ENCODE data around the gene CHAF1A. TPM values are rescaled to one million over a fixed set of nuclear protein-coding genes. Genes with fewer than 3 reads are reported as not detected.

The CHAF1A gene
- total RNA-seq, 2 experiments from 2014 or later = 57.3 to 65.1 TPM

DNA sequence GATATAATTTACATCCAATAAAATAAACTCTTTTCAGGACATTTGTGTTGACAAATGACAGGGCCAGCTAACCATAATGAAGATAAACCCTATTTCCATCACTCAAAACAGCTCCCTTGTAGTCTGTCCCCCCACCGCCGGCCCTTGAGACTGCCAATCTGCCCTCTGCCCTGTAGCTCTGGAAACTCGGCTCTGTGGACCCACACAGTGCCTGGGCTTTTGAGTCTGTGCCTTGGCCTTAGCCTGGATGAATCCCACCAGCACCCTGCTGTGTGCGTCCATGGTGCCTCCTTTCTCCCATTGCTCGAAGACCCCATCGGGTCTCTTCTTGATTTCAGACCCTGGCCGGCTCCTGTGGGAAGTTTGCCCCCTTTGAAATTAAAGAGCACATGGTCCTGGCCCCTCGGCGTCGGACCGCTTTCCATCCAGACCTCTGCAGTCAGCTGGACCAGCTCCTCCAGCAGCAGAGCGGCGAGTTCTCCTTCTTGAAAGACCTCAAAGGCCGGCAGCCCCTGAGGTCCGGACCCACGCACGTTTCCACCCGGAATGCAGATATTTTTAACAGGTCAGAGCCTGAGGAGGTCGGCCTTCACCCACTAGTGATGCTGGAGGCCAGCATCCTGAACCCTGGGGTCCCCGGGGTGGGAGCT is 26.0 kb downstream of the CHAF1A start:
- H3K4me3 Mint-ChIP-seq = no peak overlapping the region
- CTCF ChIA-PET = no interaction called here
- no peak for DNase-seq
- peaks cover 2% of the 10 kb centered on the region for H3K4me1 Mint-ChIP-seq (ENCODE audit: low read depth)
- H3K27me3 Mint-ChIP-seq (ENCODE audit: low read depth) = no peaks in the 10 kb centered on the region
- H3K27ac Mint-ChIP-seq = no peak overlapping the region
- no peaks in the 10 kb centered on the region for H3K9me3 Mint-ChIP-seq
- H3K36me3 Mint-ChIP-seq (ENCODE audit: low read depth) = peaks cover 58% of the 10 kb centered on the region
- intact Hi-C loops (cut with micrococcal nuclease) = no loop called here

DNA sequence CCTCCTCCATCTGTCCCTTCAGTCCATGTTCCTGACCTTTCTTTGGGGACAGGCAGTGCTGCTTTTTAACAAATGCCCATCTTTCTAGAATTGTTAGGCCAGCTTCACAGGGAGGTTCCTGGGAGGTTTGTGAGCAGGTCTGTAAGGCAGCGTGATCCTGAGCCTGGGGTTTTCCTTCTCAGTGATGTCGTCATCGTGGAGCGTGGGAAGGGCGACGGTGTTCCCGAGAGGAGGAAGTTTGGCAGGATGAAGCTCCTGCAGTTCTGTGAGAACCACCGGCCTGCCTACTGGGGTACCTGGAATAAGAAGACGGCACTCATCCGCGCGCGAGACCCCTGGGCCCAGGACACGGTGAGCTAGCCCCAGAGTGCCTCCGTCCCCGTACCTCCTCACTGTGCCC is 26.8 kb downstream of the CHAF1A start:
- Mint-ChIP-seq H3K4me1 (ENCODE audit: low read depth) (no peaks in the 10 kb centered on the region), H3K27me3 (ENCODE audit: low read depth) (no peaks in the 10 kb centered on the region), H3K9me3 (no peaks in the 10 kb centered on the region), H3K36me3 (ENCODE audit: low read depth) (peaks cover 56% of the 10 kb centered on the region), H3K27ac (no peak overlapping the region), H3K4me3 (no peak overlapping the region)
- intact Hi-C loops (cut with micrococcal nuclease) = no loop called here
- CTCF ChIA-PET = no interaction called here
- DNase-seq = no peak

DNA sequence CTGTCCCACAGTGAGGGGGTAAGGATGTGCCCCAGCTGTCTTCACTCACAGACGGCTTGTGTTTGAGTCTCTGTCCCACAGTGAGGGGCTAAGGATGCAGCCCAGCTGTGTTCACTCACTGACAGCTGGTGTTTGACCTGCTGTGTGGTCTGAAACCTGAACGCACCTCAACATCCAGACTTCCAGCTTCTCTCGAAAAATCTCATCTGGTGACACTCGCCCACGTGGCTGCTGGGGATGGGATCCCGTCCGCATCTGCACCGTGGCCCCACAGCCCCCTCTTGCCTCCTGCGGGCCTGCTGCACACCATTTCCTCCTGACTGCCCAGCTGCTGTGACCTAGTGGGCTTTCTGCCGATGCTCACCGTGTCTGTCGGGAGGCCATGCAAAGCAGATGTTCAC is 27.3 kb downstream of the CHAF1A start:
- intact Hi-C loops (cut with micrococcal nuclease) = no loop called here
- H3K4me1 Mint-ChIP-seq (ENCODE audit: low read depth) = no peaks in the 10 kb centered on the region
- no peak for DNase-seq
- CTCF ChIA-PET = no interaction called here
- no peak overlapping the region for H3K4me3 Mint-ChIP-seq
- H3K9me3 Mint-ChIP-seq = no peaks in the 10 kb centered on the region
- H3K36me3 Mint-ChIP-seq (ENCODE audit: low read depth) = peaks cover 61% of the 10 kb centered on the region
- H3K27ac Mint-ChIP-seq = no peak overlapping the region
- no peaks in the 10 kb centered on the region for H3K27me3 Mint-ChIP-seq (ENCODE audit: low read depth)

DNA sequence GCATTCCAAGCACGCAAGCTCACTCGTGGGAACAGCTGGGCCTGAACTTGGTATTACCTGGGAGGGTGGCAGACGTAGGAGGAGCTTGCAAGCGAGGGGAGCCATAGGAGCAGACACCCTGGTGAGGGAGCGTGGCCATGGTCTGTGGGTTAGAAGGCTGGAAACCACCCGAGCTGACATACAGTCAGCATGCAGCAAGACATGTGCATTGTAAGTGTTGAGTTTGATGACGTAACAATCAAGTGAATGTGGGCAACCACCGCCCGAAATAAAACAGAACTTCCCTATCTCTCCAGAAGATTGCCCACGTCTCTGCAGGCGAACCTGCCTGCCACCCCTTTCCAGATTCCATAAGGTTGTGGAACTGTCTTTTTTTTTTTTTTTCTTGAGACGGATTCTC is 28.3 kb downstream of the CHAF1A start:
- no peaks in the 10 kb centered on the region for H3K9me3 Mint-ChIP-seq
- H3K27ac Mint-ChIP-seq = no peak overlapping the region
- intact Hi-C loops (cut with micrococcal nuclease) = no loop called here
- no peak overlapping the region for H3K4me3 Mint-ChIP-seq
- no peak for DNase-seq
- H3K36me3 Mint-ChIP-seq (ENCODE audit: low read depth) = peaks cover 57% of the 10 kb centered on the region
- CTCF ChIA-PET = interaction anchor here (0.6 to 0.7 kb wide), 2 partner anchors 13 to 212 kb away, joined by 4 read pairs; no protein-coding TSS in a partner anchor
- H3K4me1 Mint-ChIP-seq (ENCODE audit: low read depth) = no peaks in the 10 kb centered on the region
- H3K27me3 Mint-ChIP-seq (ENCODE audit: low read depth) = no peaks in the 10 kb centered on the region

DNA sequence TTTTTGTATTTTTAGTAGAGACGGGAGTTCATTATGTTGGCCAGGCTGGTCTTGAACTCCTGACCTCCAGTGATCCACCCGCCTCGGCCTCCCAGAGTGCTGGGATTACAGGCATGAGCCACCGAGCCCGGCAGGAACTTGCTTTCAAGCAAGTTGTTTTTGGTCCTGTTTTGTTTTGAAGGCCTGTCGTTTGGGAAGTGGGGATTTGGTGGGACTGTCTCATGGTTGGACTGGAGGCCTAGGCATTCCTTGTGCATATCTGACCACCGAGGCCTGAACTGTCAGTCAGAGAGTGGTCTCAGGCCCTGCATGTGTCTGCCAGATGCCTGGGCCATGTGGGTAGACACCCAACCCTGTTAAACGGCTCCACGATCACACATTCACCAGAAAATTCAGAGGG is 28.9 kb downstream of the CHAF1A start:
- no peak for DNase-seq
- no peak overlapping the region for H3K4me3 Mint-ChIP-seq
- CTCF ChIA-PET = interaction anchor here (0.6 to 0.7 kb wide), 2 partner anchors 13 to 213 kb away, joined by 4 read pairs; no protein-coding TSS in a partner anchor
- H3K36me3 Mint-ChIP-seq (ENCODE audit: low read depth) = peaks cover 54% of the 10 kb centered on the region
- H3K27ac Mint-ChIP-seq = no peak overlapping the region
- H3K9me3 Mint-ChIP-seq = no peaks in the 10 kb centered on the region
- no peaks in the 10 kb centered on the region for H3K4me1 Mint-ChIP-seq (ENCODE audit: low read depth)
- no peaks in the 10 kb centered on the region for H3K27me3 Mint-ChIP-seq (ENCODE audit: low read depth)
- intact Hi-C loops (cut with micrococcal nuclease) = no loop called here

DNA sequence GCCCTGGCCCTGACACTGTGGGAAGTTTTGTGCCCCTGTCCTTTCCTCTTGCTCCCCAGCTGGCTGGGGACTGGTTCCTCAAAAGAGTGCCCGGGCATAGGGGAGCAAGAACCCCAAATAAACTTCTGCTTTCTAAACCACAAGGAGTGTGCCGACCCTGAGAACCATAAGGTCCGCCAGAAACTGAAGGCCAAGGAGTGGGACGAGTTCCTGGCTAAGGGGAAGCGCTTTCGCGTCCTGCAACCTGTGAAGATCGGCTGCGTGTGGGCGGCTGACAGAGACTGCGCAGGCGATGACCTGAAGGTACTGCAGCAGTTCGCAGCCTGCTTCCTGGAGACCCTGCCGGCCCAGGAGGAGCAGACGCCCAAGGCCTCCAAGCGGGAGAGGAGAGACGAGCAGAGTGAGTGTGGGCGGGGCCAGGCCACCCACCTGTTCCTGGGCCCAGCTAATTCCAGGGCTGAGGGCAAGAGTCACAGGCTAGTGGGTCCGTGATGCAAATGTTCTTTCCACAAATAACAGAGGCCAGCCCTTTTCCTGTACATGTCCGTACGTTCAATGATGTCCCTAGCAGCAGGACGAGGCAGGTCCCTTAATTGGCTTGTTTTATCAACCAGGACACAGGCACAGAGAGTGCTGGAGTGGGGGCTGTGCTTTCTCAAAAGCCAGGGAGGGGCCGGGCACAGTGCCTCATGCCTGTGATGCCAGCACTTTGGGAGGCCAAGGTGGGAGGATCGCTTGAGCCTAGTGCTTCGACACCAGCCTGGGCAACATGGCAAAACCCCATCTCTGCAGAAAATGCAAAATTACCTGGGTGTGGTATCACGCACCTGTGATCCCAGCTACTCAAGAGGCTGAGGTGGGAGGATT is 29.6 kb downstream of the CHAF1A start:
- Mint-ChIP-seq H3K4me1 (ENCODE audit: low read depth) (no peaks in the 10 kb centered on the region), H3K27ac (no peak overlapping the region), H3K9me3 (no peaks in the 10 kb centered on the region), H3K27me3 (ENCODE audit: low read depth) (no peaks in the 10 kb centered on the region), H3K36me3 (ENCODE audit: low read depth) (peaks cover 55% of the 10 kb centered on the region), H3K4me3 (no peak overlapping the region)
- CTCF ChIA-PET = no interaction called here
- DNase-seq = no peak
- intact Hi-C loops (cut with micrococcal nuclease) = no loop called here

DNA sequence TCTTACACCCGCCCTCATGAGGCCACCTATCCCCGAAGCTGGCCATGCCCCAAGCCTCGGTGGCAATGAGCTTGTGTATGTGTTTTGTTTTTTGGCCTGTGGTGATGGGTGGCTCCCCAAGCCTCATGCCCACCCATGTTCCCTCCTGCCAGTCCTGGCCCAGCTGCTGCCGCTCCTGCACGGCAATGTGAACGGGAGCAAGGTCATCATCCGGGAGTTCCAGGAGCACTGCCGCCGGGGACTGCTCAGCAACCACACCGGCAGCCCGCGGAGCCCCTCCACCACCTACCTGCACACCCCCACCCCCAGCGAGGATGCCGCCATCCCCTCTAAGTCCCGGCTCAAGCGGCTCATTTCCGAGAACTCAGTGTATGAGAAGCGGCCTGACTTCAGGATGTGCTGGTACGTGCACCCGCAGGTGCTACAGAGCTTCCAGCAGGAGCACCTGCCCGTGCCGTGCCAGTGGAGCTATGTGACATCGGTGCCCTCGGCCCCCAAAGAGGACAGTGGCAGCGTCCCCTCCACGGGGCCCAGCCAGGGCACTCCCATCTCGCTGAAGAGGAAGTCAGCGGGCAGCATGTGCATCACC is 30.6 kb downstream of the CHAF1A start:
- Mint-ChIP-seq H3K4me1 (ENCODE audit: low read depth) (no peaks in the 10 kb centered on the region), H3K4me3 (no peak overlapping the region), H3K27me3 (ENCODE audit: low read depth) (no peaks in the 10 kb centered on the region), H3K27ac (no peak overlapping the region), H3K36me3 (ENCODE audit: low read depth) (peaks cover 58% of the 10 kb centered on the region), H3K9me3 (no peaks in the 10 kb centered on the region)
- intact Hi-C loops (cut with micrococcal nuclease) = no loop called here
- CTCF ChIA-PET = interaction anchor here (0.6 kb wide), 1 partner anchor 114 kb away, joined by 4 read pairs; no protein-coding TSS in a partner anchor
- DNase-seq = no peak

DNA sequence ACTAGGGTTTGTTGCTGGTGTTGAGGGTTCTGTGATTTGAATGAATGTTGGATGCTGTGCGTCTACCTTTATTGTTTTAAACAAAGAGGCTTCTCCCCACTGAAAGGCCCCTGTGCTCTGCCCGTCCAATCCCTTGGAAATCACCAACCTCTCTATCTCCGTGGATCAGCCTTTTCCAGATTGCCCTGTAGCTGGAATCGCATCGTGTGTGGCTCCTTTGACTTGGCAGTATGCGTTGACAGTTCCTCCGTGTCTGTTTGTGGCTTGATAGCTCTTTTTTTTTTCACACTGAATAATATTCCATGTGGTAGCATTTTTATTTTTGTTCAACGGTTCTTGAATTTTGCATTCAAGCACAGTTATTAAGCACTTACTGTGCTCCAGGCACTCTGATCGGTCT is 32.0 kb downstream of the CHAF1A start:
- Mint-ChIP-seq H3K4me3 (no peak overlapping the region), H3K27me3 (ENCODE audit: low read depth) (no peaks in the 10 kb centered on the region), H3K4me1 (ENCODE audit: low read depth) (no peaks in the 10 kb centered on the region), H3K9me3 (no peaks in the 10 kb centered on the region), H3K27ac (no peak overlapping the region), H3K36me3 (ENCODE audit: low read depth) (peaks cover 50% of the 10 kb centered on the region)
- intact Hi-C loops (cut with micrococcal nuclease) = no loop called here
- CTCF ChIA-PET = no interaction called here
- no peak for DNase-seq

DNA sequence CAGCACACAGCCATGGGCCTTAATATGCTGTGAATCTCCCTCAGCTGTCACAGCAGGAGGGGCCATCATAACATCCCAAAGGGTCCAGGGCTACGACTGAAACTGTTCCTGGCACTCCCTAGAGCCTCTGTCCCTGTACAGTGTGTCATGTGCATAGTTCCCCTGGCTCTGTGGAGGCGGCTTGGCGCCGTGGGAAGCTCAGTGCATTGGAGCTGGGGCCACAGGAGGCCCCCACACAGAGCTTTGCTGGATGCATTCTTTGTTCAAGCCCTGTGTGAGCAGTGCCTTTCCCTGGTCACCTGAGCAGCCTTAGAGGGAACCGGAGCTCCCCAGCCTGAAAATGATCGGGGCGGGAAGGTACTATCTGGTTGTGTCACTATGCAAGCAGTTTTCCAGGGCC is 33.8 kb downstream of the CHAF1A start:
- H3K36me3 Mint-ChIP-seq (ENCODE audit: low read depth) = peaks cover 37% of the 10 kb centered on the region

DNA sequence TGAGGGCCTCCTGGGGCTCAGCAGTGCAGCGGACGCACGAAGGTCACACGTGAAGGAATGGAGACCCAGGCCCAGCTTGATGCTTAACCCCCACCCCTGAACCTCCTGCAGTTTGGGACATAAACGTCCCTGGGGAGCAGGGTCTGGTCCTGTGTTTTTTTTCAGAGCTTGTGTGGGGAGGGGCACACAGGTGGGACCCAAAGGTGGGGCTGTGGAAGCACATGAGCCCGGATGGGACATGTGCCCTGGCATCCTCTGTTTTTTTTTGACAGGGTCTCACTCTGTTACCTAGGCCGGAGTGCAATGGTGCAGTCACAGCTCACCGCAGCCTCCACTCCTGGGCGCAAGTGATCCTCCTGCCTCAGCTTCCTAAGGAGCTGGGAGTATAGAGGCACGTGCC is 34.7 kb downstream of the CHAF1A start:
- Mint-ChIP-seq H3K36me3 (ENCODE audit: low read depth) (peaks cover 32% of the 10 kb centered on the region), H3K27me3 (ENCODE audit: low read depth) (no peaks in the 10 kb centered on the region), H3K4me3 (no peak overlapping the region), H3K4me1 (ENCODE audit: low read depth) (peaks cover 2% of the 10 kb centered on the region), H3K9me3 (no peaks in the 10 kb centered on the region), H3K27ac (no peak overlapping the region)
- DNase-seq = no peak
- CTCF ChIA-PET = no interaction called here
- intact Hi-C loops (cut with micrococcal nuclease) = no loop called here

More for the DNA sequence above, 33.8 kb downstream of the CHAF1A start:
- Mint-ChIP-seq H3K4me1 (ENCODE audit: low read depth) (no peaks in the 10 kb centered on the region), H3K9me3 (no peaks in the 10 kb centered on the region), H3K4me3 (no peak overlapping the region), H3K27me3 (ENCODE audit: low read depth) (no peaks in the 10 kb centered on the region), H3K27ac (no peak overlapping the region)
- DNase-seq = no peak
- CTCF ChIA-PET = no interaction called here
- intact Hi-C loops (cut with micrococcal nuclease) = no loop called here

DNA sequence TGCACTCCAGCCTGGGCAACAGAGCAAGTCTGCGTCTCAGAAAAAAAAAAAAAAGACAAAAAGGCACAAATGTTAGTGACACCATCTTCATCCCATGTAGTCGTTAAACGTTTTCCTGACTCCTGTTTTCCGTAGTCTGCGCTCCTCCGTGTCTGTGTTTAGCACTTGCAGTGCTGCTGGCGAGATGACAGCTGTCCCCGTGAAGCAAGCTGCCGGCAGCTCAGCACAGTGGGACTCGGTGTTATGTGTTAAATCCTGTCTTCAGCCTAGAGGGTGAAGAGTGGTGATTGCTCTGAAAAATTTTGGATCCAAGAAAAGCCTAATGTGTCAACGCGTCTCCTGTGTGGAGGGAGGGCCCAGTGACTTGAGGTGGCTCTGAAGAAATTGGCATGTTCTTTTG is 36.8 kb downstream of the CHAF1A start:
- H3K27me3 Mint-ChIP-seq (ENCODE audit: low read depth) = no peaks in the 10 kb centered on the region
- CTCF ChIA-PET = interaction anchor here (0.9 kb wide), 1 partner anchor 23 kb away, joined by 4 read pairs; no protein-coding TSS in a partner anchor
- H3K9me3 Mint-ChIP-seq = no peaks in the 10 kb centered on the region
- no peak for DNase-seq
- H3K27ac Mint-ChIP-seq = no peak overlapping the region
- H3K36me3 Mint-ChIP-seq (ENCODE audit: low read depth) = peaks cover 24% of the 10 kb centered on the region
- H3K4me1 Mint-ChIP-seq (ENCODE audit: low read depth) = peaks cover 4% of the 10 kb centered on the region
- no peak overlapping the region for H3K4me3 Mint-ChIP-seq
- intact Hi-C loops (cut with micrococcal nuclease) = no loop called here

DNA sequence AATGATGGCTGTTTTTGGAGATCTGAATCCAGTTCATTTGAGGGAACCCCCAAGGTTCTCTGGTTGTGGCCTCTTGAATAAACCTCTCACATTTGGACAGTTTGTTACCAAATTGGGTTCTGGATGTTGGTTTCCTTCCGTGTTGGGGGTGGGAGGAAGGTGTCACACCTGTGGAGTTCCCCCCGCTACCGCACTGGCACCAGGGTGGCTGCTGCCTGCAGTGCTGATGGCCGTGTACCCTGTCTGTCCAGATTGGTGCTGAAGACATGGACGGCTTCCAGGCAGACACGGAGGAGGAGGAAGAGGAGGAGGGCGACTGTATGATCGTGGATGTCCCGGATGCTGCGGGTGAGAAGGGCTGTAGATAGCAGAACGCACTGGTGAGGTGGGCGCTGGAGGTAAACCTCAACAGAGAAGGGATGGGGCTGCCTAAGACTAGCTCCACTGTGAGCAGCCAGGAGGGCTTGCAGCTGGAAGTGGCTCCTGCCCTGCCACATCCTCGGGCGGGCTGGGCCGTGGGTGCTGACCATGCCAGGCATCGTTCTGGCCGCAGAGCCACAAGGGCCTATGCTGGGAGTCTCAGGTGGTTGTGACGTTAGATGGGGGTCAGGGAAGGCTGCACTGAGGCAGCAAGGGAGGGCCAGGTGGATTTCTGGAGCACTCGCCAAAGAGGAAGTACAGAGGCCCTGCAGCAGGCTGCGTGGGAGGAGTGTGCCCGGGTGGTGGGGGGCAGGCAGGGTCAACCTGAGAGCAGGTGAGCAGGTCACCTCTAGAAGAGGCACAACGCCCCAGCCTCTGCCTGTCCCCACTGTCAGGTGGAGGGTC is 39.8 kb downstream of the CHAF1A start:
- intact Hi-C loops (cut with micrococcal nuclease) = no loop called here
- Mint-ChIP-seq H3K27me3 (ENCODE audit: low read depth) (no peaks in the 10 kb centered on the region), H3K4me1 (ENCODE audit: low read depth) (peaks cover 4% of the 10 kb centered on the region), H3K36me3 (ENCODE audit: low read depth) (peaks cover 16% of the 10 kb centered on the region), H3K4me3 (no peak overlapping the region), H3K27ac (peak overlapping the region; percentile 59), H3K9me3 (no peaks in the 10 kb centered on the region)
- no peak for DNase-seq
- CTCF ChIA-PET = no interaction called here

Measured in activated naive CD4-positive, alpha-beta T cell treated with anti-CD3 and anti-CD28 coated beads for 36 hours (primary cell).